ENCODE data around the gene SCN9A.

- TF ChIP-seq CTCF (IDR thresholded peaks at IDR 0.05; ENCODE audit: low read length) (no peak), EZH2phosphoT487 (IDR thresholded peaks at IDR 0.05; ENCODE audit: low read length) (no peak)
Measured at GRCh38 chr2:166147883-166148282, 227.9 kb downstream of the SCN9A start.

Measured in MM.1S (cell line).